Measurements from ENCODE around the gene MGLL.

MGLL gene

DNA sequence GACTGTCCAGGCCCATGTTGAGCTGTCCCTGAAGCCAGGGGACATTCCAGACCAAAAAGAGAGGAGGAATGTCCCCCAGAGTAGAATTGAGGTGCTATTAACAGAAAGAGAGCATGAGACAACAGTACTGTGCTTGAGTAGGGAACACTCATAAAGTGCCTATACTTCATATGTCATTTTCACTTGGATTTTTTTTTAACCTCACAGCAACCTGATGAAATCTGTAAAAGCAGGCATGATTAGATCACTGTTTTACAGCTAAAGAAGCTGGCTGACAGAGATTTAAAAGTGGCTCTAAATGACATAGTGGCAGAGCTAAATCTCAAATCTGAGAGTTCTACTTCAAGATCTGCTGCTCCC is 174.5 kb downstream of the MGLL start:
- no peak for DNase-seq

DNA sequence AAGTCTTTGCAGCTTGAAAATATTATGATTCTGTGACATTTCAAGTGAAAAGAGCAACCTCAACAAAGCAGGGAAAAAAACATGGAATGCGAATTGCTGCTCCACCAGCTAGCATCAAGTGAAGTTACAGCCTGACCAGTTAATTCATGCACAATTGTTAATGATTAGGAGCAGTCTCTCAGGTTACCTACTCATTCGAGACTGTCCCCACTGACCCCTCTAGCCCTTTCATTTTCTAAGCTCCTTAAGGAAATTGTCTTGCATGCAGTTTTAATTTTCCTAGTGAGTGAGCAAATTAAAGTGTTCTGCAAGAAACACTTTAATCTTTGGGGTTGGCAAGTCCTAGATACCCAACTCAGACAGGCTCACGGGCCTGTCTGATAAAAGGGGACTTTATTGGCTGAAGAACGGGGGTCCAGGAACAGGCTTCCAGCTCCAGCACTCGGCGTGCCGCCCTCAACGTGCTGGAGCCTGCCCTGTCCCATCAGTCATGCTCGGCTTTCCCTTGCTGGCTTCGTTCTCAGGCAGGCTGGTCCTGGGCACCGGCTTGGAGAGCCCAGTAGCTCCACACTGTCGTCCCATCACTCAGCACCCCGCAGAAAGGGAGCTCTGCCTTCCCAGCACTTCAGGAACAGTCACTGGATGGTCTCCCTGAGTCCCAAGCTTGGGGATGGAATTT is 175.0 kb downstream of the MGLL start:
- DNase-seq: no peak

DNA sequence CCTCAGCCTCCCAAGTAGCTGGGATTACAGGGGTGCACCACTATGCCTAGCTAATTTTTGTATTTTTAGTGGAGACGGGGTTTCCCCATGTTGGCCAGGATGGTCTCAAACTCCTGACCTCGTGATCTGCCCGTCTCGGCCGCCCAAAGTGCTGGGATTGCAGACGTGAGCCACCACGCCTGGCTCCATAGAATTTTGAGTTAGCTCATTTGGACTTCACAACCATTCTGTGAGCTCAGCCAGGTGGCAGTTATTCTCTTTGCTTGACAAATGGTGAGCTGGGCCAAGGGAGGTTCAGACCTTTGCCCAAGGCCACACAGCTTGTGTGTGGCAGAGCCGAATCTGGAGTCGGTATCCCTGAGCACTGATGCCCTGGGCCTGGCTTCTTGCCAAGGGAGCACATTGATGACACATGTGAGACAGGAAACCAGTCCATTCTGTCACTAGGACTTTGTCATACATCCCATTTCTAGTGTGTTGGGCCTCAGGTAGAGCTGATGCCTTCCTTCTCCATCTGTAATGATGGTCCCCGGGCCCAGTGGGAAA is 175.7 kb downstream of the MGLL start:
- no peak for DNase-seq

- no peak for DNase-seq
Observed at GRCh38 chr3:127645371-127646015, 176.8 kb downstream of the MGLL start.

DNA sequence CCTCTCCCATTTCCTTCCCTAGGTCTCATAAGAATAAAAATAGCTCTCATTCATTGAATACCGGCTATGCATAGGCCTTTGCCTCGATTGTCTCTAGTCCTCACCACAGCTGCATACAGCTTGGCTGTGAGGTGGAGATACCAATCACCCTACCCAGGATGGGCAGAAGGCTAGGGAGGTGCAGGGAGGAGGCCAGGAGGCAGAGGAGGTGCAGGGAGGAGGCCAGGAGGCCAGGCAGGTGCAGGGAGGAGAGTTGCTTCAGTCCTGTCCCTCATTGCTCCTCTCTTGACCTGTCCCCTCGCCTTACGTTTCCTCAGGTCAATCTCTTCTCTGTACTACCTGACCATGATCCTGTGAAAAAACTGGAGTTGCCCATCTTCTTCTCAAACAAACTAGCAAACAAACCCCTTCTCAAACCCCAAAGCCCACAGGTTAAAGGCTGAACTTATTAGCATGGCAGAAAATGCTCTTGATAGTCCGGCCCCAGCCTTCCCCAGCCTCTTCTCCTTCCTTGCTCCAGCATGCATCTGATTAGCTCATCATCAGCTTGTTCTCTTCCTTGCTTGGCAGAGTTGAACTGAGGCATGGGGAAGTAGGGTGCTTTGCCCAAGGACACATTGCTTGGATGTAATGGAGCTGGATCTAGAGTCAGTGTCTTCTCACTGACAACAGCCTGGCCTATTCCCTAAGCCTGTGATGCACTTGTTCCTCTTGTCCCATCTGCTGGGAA is 177.5 kb downstream of the MGLL start:
- peak in 3 of 4 experiments; percentile 48 to 58 (median 51) for DNase-seq

DNA sequence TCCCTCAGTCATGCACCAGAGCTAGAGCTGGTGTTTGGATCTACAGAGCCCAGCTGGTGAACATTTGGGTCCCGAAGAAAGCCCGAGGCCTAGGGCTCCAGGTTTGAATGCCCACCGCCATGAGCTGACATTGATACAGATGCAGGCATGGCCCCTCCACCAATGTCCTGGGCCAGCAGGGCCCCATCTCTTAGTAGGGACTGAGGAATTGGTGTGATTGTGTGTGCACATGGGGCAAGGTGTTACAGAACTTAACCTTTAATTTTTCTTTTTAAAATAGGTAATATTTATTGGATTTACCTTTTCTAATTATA is 182.3 kb downstream of the MGLL start:
- no peak for DNase-seq

DNA sequence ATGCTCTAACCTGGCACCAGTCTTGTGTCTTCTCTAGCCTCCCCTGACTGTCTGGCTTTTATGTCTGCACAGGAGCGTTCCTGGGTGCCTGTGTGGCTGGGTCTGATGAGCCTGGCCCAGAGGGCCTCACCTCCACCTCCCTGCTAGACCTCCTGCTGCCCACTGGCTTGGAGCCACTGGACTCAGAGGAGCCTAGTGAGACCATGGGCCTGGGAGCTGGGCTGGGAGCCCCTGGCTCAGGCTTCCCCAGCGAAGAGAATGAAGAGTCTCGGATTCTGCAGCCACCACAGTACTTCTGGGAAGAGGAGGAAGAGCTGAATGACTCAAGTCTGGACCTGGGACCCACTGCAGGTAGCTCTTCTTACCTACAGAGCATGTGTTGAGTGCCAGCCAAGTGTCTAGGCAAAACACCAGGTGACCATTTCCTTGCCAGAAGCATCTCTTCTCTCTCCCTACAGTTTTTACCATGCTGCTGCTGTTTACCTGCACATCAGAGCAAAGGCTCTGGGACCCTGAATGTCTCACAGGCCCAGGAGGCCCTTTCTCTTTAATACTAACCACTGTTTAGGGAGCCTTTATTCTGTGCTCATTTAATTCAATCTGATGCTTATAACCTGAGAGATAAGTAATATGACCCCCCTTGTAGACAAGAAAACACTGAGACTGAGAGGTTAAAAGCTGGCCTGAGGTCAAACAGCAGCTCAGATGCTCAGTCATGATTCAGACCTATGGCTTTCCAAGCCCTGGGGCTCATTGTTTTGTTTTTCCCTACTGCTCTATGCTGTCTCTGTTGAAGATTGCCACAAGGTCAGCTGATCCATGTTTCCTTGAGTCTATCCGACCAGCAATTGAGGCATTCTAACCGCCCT is 182.9 kb downstream of the MGLL start:
- no peak for DNase-seq
